Measurements from ENCODE around the gene PAH. TPM values are rescaled to one million over a fixed set of nuclear protein-coding genes. Genes with fewer than 3 reads are reported as not detected.

Gene PAH
- total RNA-seq, 1 experiment from 2014 or later = 5.7 TPM

DNA sequence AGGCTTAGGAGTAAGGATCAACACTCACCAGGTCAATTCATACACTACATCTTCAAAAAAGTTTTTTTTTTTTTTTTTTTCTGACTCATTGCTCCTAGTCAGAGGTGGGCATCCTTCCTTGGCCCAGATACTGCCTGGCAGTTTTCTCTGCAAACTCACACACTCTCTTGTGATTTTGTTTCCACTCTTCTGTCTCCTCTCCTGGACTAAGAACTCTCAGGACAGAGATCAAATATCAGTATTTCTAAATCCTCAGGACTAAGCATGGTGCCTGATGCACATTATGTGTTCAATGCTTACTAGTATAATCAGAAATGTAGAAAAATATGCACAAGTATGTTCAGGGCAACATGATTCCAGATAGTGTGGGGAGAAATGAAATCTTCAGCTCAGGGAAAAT, 10.2 kb upstream of the PAH start:
- TF ChIP-seq NFYB (CRISPR knock-in tag; conservative IDR thresholded peaks at IDR 0.05; ENCODE audit: low read depth) = no peak
- TF ChIP-seq SP1 (CRISPR knock-in tag; conservative IDR thresholded peaks at IDR 0.05) = no peak
- TF ChIP-seq, protein P1, sequence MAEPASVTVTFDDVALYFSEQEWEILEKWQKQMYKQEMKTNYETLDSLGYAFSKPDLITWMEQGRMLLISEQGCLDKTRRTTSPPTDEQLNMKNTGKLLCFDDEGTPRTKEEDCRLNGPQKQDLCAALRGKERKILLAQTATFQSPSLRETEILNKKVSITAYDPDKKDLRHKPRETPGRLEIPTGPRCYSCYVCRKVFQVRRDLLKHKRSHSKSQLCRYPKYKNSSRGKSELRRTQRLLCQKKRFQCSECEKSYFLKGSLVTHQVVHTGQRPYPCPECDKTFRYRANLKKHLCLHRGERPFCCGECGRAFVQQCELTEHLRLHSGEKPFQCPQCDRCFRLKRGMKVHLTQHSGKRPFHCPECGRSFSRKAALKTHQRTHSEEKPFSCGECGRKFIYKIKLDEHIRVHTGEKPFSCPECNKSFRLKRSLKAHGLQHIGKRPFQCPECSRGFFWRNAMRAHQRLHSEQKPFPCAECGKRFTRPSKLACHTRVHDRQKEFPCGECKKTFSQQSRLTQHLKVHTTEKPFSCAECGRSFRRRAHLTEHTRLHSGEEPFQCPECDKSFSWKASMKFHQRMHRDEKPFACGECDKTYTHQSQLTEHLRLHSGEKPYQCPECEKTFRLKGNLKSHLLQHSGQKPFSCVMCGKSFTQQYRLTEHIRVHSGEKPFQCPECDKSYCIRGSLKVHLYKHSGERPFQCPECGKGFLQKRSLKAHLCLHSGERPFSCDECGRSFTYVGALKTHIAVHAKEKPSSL (CRISPR knock-in tag; conservative IDR thresholded peaks at IDR 0.05) = no peak
- TF ChIP-seq, protein P2, sequence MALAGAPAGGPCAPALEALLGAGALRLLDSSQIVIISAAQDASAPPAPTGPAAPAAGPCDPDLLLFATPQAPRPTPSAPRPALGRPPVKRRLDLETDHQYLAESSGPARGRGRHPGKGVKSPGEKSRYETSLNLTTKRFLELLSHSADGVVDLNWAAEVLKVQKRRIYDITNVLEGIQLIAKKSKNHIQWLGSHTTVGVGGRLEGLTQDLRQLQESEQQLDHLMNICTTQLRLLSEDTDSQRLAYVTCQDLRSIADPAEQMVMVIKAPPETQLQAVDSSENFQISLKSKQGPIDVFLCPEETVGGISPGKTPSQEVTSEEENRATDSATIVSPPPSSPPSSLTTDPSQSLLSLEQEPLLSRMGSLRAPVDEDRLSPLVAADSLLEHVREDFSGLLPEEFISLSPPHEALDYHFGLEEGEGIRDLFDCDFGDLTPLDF (CRISPR knock-in tag; IDR thresholded peaks at IDR 0.05) = no peak
- TF ChIP-seq, protein P3, sequence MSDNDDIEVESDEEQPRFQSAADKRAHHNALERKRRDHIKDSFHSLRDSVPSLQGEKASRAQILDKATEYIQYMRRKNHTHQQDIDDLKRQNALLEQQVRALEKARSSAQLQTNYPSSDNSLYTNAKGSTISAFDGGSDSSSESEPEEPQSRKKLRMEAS (CRISPR knock-in tag; IDR thresholded peaks at IDR 0.05) = no peak
- TF ChIP-seq, protein P4, sequence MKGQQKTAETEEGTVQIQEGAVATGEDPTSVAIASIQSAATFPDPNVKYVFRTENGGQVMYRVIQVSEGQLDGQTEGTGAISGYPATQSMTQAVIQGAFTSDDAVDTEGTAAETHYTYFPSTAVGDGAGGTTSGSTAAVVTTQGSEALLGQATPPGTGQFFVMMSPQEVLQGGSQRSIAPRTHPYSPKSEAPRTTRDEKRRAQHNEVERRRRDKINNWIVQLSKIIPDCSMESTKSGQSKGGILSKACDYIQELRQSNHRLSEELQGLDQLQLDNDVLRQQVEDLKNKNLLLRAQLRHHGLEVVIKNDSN (CRISPR knock-in tag; IDR thresholded peaks at IDR 0.05) = no peak
- TF ChIP-seq, protein P5, sequence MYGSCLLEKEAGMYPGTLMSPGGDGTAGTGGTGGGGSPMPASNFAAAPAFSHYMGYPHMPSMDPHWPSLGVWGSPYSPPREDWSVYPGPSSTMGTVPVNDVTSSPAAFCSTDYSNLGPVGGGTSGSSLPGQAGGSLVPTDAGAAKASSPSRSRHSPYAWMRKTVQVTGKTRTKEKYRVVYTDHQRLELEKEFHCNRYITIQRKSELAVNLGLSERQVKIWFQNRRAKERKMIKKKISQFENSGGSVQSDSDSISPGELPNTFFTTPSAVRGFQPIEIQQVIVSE (CRISPR knock-in tag; IDR thresholded peaks at IDR 0.05; ENCODE audit: borderline replicate concordance) = no peak
- TF ChIP-seq SMAD4 (CRISPR knock-in tag; IDR thresholded peaks at IDR 0.05) = no peak
- TF ChIP-seq JAZF1 (CRISPR knock-in tag; IDR thresholded peaks at IDR 0.05) = no peak
- no peak for TF ChIP-seq ZNF138 (CRISPR knock-in tag; conservative IDR thresholded peaks at IDR 0.05)
- no peak for TF ChIP-seq HMGA2 (CRISPR knock-in tag; IDR thresholded peaks at IDR 0.05)
- TF ChIP-seq EMX1 (CRISPR knock-in tag; IDR thresholded peaks at IDR 0.05) = no peak
- TF ChIP-seq, protein P6, sequence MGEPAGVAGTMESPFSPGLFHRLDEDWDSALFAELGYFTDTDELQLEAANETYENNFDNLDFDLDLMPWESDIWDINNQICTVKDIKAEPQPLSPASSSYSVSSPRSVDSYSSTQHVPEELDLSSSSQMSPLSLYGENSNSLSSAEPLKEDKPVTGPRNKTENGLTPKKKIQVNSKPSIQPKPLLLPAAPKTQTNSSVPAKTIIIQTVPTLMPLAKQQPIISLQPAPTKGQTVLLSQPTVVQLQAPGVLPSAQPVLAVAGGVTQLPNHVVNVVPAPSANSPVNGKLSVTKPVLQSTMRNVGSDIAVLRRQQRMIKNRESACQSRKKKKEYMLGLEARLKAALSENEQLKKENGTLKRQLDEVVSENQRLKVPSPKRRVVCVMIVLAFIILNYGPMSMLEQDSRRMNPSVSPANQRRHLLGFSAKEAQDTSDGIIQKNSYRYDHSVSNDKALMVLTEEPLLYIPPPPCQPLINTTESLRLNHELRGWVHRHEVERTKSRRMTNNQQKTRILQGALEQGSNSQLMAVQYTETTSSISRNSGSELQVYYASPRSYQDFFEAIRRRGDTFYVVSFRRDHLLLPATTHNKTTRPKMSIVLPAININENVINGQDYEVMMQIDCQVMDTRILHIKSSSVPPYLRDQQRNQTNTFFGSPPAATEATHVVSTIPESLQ (CRISPR knock-in tag; IDR thresholded peaks at IDR 0.05) = no peak
- no peak for TF ChIP-seq ELF4 (CRISPR knock-in tag; IDR thresholded peaks at IDR 0.05; ENCODE audit: low read depth)
- TF ChIP-seq ZBTB21 (CRISPR knock-in tag; IDR thresholded peaks at IDR 0.05; ENCODE audit: borderline replicate concordance) = no peak
- TF ChIP-seq FOXJ3 (CRISPR knock-in tag; IDR thresholded peaks at IDR 0.05; ENCODE audit: borderline replicate concordance) = no peak
- TF ChIP-seq, protein P7, sequence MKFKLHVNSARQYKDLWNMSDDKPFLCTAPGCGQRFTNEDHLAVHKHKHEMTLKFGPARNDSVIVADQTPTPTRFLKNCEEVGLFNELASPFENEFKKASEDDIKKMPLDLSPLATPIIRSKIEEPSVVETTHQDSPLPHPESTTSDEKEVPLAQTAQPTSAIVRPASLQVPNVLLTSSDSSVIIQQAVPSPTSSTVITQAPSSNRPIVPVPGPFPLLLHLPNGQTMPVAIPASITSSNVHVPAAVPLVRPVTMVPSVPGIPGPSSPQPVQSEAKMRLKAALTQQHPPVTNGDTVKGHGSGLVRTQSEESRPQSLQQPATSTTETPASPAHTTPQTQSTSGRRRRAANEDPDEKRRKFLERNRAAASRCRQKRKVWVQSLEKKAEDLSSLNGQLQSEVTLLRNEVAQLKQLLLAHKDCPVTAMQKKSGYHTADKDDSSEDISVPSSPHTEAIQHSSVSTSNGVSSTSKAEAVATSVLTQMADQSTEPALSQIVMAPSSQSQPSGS (CRISPR knock-in tag; IDR thresholded peaks at IDR 0.05; ENCODE audit: borderline replicate concordance, low read depth) = no peak
- TF ChIP-seq ZNF671 (CRISPR knock-in tag; IDR thresholded peaks at IDR 0.05) = no peak
- no peak for TF ChIP-seq ZNF219 (CRISPR knock-in tag; IDR thresholded peaks at IDR 0.05; ENCODE audit: borderline replicate concordance)
- no peak for TF ChIP-seq PRRX2 (CRISPR knock-in tag; IDR thresholded peaks at IDR 0.05)
- CTCF ChIA-PET = no interaction called here
- DNase-seq (ENCODE audit: low spot score) = no peak
- Mint-ChIP-seq H3K4me3 (no peak overlapping the region), H3K9me3 (peaks cover 9% of the 10 kb centered on the region), H3K27me3 (ENCODE audit: low read depth) (peaks cover 5% of the 10 kb centered on the region), H3K27ac (no peak overlapping the region), H3K4me1 (peaks cover 11% of the 10 kb centered on the region), H3K36me3 (no peaks in the 10 kb centered on the region)
- ATAC-seq = no peak
- POLR2A ChIA-PET = no interaction called here
